Left hindlimb (tissue), 1 donor: ENCODE data around the gene BBS1.

Experiments used
- DNase-seq: peaks from one replicate; pipeline ENCODE4 v3.0.0-alpha.2; 2018

Gene BBS1

DNA sequence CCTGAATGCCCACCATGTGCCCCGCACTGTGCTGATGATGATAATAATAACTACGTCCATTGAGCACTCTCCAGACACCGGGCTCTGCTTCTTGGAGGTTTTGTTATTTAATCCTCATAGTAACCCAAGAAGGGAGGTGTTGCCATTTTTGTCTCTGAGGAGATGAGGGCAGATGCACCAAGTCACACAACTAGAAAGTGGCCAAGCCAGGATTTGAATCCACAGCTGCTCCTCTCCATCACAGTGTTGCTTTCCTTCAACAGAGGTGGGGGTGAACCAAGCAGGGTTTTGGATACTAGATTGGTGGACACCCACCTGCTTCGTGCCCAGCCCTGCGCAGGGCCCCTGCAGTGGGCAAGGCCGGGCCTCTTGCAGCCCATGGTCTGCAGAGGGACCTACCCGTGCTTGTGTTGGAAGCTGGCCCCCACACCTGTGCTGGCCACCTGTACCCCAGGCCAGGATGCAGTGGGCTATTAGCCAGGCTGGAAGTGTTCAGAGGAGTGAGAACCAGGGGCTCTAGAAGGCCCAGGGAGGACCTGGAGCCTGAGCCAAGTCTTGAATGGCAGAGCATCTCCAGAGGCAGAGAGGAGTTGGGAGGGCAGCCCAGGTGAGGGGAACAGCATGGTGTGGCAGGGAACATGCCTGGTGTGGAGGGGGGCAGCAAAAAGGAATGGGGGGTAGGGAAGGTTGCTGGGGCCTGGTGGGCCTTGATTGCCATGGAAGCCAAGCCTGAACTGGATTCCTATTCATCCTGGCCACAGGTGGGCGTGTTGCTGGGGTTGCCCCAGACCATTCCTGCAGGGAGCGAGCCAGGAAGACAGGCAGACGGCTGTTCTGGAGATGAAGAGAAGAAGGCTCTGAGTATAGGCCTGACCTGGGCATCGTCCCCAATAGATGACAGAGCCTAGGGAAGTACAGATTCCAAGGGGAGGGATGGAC lies 32.9 kb upstream of the BBS1 start:
- no peak for DNase-seq

- no peak for DNase-seq
Measured at GRCh38 chr11:66478729-66479393, 31.6 kb upstream of the BBS1 start.

GRCh38 chr11:66479394-66480116 lies 30.9 kb upstream of the BBS1 start:
- peak; percentile 53 for DNase-seq

- peak; percentile 97 for DNase-seq
Measured at GRCh38 chr11:66480117-66480938, 30.1 kb upstream of the BBS1 start, which contains the start of gene DPP3. DPP3 (plus strand) TSS chr11:66480434; CDS start chr11:66482201, 1,767 bp downstream.

GRCh38 chr11:66484806-66485380 lies 25.5 kb upstream of the BBS1 start:
- no peak for DNase-seq

DNA sequence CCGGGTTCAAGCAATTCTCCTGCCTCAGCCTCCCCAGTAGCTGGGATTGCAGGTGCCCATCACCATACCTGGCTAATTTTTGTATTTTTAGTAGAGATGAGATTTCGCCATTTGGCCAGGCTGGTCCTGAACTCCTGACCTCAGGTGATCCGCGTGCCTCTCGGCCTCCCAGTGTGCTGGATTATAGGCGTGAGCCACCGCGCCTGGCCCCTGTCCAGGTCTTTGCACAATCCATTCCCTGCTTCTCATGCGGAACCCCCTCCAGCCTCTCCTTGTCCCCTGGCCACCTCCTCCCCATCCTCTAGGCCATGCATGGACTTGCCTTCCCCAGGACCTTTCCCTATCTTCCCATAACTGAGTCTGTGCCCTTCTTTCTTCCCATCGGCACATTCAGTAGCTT lies 21.5 kb upstream of the BBS1 start:
- DNase-seq: no peak

DNA sequence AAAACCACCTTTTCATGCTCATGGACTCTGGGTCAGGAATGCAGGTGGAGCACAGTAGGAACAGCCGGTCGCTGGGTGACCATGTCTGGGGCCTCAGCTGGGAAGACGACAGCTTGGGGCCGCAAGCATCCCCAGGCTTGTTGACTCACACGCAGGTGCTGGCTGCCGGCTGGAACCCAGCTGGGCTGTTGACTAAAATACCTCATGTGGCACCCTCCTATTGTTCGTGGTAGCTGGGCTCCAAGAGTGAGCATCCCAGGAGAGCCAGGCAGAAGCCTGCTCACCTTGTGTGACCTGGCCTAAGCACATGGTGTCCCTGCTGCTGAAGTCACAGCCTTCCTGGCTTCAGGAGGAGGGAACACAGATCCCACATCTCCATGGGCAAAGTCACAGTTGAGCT lies 20.8 kb upstream of the BBS1 start:
- no peak for DNase-seq

DNA sequence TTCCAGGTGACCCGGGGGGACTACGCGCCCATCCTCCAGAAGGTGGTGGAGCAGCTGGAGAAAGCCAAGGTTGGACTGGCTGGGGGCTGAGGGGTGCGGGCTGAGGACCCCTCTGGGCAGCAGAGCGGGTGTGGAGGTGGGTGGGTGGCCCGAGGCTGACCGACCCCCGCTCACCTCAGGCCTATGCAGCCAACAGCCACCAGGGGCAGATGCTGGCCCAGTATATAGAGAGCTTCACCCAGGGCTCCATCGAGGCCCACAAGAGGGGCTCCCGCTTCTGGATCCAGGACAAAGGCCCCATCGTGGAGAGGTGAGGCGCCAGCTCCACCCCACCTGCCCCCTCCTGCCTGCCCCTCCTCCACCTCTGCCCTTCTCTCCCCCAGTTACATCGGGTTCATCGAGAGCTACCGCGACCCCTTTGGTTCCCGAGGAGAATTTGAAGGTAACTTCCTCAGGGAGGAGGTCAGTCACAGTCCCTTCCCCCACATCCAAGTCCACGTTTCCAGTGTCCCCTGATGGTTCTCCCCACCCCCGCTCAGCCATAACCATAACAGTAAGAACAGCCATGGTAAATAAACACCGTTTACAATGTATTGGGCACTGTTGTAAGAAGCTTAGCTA lies 19.0 kb upstream of the BBS1 start:
- no peak for DNase-seq

DNA sequence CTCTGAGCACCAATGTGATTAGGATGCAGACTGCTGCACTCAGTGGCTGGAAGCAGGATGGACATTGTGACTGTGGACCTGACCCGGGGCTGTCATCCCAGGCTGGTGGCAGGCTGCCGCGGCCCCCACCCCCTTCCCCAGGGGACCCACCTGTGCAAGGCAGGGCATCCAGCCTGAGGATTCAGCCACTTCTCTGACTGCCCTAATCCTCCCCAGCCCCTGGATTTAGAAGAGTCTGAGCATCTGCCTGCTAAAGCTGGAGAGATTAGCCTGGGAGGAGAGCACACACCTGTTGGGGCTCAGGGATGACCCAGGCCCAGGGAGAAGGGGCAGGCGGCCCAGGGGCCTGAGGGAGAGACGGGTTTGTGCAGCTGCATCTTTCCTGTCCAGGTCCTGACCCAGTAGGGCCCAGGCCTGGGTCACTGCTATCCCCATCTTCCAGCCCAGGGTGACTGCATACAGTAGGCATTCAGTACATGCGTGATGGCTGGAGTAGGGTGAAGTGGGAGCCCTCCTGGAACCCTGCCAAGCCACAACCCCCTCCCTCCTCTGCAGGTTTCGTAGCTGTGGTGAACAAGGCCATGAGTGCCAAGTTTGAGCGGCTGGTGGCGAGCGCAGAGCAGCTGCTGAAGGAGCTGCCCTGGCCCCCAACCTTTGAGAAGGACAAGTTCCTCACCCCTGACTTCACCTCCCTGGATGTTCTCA lies 18.1 kb upstream of the BBS1 start:
- no peak for DNase-seq

DNA sequence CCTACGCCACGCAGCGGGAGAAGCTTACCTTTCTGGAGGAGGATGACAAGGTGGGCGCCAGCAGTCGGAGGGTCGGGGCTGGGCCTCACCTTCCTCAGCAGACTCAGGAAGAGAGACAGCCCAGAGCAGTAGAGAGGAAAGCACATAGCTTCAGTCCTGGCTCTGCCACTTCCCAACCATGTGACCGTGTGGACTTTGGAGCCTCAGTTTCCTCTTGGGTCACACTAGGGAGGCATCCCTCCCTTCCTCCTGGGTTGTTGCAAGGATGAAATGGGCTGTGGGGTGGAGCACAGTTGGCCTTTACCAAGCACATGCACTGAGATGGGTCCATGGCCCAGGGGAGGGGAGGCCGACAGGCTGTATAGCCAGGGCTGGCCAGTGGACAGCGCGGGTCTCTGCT lies 17.3 kb upstream of the BBS1 start:
- no peak for DNase-seq

DNA sequence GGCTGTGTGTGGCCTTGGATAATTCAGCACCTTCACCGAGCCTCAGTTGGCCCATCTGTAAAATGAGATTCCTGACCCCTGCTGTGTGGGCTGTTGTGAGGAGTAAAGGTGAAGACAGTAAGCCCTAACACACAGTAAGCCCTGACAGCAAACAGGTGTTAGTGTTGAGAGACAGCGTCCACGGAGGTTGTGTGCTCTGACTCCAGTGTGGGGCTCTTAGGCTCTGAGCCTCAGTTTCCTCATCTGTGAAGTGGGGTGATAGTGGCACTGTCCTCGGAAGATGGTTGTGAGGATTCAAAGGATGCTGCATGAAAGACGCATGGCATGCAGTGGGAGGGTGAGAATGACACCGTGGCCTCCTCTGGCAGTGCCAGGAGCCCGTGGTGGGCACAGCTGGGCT lies 16.0 kb upstream of the BBS1 start:
- DNase-seq: no peak

GRCh38 chr11:66494935-66495334 lies 15.5 kb upstream of the BBS1 start:
- DNase-seq: no peak

DNA sequence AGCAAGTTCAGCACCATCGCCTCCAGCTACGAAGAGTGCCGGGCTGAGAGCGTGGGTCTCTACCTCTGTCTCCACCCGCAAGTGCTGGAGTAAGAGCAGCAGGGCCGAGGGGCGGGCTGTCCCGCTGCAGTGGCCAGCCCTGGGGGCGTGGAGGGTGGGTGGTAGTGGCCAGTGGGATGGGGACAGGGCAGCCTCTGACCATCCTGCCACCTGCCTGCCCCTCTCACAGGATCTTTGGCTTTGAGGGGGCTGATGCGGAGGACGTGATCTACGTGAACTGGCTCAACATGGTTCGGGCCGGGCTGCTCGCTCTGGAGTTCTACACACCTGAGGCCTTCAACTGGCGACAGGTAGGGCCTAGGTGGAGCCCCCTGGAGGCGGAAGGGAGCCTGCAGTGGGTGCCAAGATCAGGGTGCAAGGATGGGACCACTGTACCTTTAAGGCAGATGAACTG lies 15.0 kb upstream of the BBS1 start:
- no peak for DNase-seq

DNA sequence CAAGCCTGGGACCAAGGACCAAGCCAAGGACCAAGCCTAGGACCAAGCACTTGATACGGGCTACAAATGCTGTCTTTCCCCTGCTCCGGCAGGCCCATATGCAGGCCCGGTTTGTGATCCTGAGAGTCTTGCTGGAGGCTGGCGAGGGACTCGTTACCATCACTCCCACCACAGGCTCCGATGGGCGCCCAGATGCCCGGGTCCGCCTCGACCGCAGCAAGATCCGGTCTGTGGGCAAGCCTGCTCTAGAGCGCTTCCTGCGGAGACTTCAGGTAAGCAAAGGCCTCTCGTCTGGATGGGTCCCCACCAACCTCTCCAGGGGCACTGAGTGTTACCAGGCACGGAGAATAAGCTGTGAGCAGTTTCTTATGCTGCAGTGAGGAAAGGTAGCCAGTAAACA lies 13.2 kb upstream of the BBS1 start:
- no peak for DNase-seq

- DNase-seq: no peak
Measured at GRCh38 chr11:66498506-66498905, 11.9 kb upstream of the BBS1 start.

GRCh38 chr11:66505276-66505816 lies 5.1 kb upstream of the BBS1 start:
- no peak for DNase-seq

DNA sequence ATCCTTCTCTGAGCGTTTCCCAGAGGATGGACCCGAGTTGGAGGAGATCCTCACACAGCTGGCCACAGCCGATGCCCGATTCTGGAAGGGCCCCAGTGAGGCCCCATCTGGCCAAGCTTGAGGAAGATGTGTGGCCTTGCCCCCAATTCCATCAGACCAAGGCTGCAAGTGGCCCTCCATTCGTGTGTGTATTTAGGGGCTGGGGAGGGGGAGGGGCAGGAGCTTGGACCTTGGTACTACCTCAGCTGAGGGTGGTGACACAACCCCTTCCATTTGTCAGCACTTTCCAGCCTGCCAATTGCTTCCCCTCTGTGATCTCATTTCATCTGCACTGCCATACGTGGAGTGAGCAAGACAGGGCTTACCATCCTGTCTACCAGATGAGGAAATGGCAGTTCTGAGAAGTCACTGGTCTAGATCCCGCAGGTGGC lies 1.3 kb upstream of the BBS1 start:
- DNase-seq: no peak

GRCh38 chr11:66510990-66511339 lies 530 bp downstream of the BBS1 start:
- no peak for DNase-seq

GRCh38 chr11:66523611-66524010 lies 13.2 kb downstream of the BBS1 start:
- no peak for DNase-seq

DNA sequence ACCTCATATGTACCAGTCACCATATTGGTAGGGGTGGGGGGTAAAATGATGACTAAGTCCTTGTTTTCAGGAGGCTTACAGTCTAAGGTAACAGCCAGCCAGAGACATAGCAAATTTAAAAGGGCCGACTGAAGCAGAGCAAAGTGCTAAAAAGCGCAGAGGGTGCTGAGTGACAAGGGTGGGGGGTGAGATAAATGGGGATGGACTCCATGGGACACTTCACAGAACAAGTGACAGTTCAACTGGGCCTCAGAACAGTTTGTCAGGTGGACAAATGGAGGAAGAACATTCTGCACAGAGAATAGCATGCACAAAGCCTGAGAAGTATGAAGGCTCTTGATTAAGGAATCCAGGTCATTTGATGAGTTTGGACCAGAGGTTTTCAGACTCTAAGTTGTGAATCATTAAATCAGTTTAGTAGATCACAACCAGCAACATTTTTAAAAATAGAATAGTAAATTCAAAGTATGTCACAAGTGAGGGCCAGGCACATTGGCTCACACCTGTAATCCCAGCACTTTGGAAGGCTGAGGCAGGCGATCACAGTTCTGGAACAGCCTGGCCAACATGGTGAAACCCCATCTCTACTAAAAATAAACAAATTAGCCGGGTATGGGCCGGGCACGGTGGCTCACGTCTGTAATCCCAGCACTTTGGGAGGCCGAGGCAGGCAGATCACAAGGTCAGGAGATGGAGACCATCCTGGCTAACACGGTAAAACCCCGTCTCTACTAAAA lies 14.0 kb downstream of the BBS1 start:
- DNase-seq: no peak
